Muscle of back (tissue), 11 donors: ENCODE measurements around the gene METAP2. TPM values are rescaled to one million over a fixed set of nuclear protein-coding genes. Genes with fewer than 3 reads are reported as not detected.

ENCODE experiments used
- DNase-seq, 3 donors: peaks; one replicate each; pipeline versions ENCODE4 v3.0.0 to v3.0.0-alpha.2; 2013
- polyA plus RNA-seq, 10 donors: library from polyadenylated mRNA; unstranded; fragments of 120-200 nt; gene quantifications; one replicate each; pipeline ENCODE4 v1.2.1, GENCODE V29; 2013; ENCODE audit not compliant: insufficient read length in 10 of 10

METAP2 gene
- polyA plus RNA-seq, 10 donors: 101 to 136 (median 113) TPM

- peak in 1 of 3 donors; percentile 63 for DNase-seq
Observed at GRCh38 chr12:95548056-95548538, 74.1 kb downstream of the METAP2 start.

- DNase-seq: peak in 2 of 3 donors; percentile 23 to 58
Observed at GRCh38 chr12:95548539-95549391, 74.8 kb downstream of the METAP2 start.

- DNase-seq: no peak
Observed at GRCh38 chr12:95549392-95550084, 75.6 kb downstream of the METAP2 start.

- no peak for DNase-seq
Observed at GRCh38 chr12:95551305-95551704, 77.4 kb downstream of the METAP2 start, which contains the start of gene USP44. TSS of gene USP44 (minus strand) at chr12:95551476. CDS start at chr12:95534256, 17,220 bp downstream.

GRCh38 chr12:95551913-95552516 lies 78.1 kb downstream of the METAP2 start:
- no peak for DNase-seq

GRCh38 chr12:95553197-95553943 lies 79.4 kb downstream of the METAP2 start:
- no peak for DNase-seq

GRCh38 chr12:95554532-95555071 lies 80.7 kb downstream of the METAP2 start:
- no peak for DNase-seq

- no peak for DNase-seq
Observed at GRCh38 chr12:95557625-95558024, 83.7 kb downstream of the METAP2 start.

Other genes with a start within 250 kb of the METAP2 start
- 1 to 10 TPM in 5 of 10 donors, under 1 TPM in 5; 0.56 to 2.4 (median 1.1) TPM for gene USP44, start 77.3 kb downstream of the METAP2 start, polyA plus RNA-seq